Liver (tissue), 9 donors: ENCODE measurements around the gene GUCY1A1. TPM values are rescaled to one million over a fixed set of nuclear protein-coding genes. Genes with fewer than 3 reads are reported as not detected.

ENCODE experiments used
- DNase-seq: peaks from one replicate; pipeline ENCODE4 v3.0.0-alpha.2; 2017; ENCODE audit warnings: low spot score
- H3K27ac ChIP-seq, 2 donors: one replicate each; pipeline ENCODE4 v1.7.0; 2013; ENCODE audit warnings: inconsistent platforms in 2 of 2, low read length in 2 of 2, control low read depth in 1 of 2, low read depth in 1 of 2, mild to moderate bottlenecking in 1 of 2
- H3K27me3 ChIP-seq, 4 donors: one replicate each; pipeline versions ENCODE4 v1.6.1 to v1.7.0; 2013; ENCODE audit warnings: low read length in 3 of 4, inconsistent platforms in 1 of 4, mild to moderate bottlenecking in 1 of 4, moderate library complexity in 1 of 4; ENCODE audit not compliant: control insufficient read depth in 4 of 4, insufficient read depth in 4 of 4
- H3K36me3 ChIP-seq, 4 donors: one replicate each; pipeline versions ENCODE4 v1.6.1 to v1.7.0; 2013; ENCODE audit warnings: low read length in 3 of 4, mild to moderate bottlenecking in 3 of 4, low read depth in 1 of 4, moderate library complexity in 1 of 4; ENCODE audit not compliant: control insufficient read depth in 4 of 4, insufficient read depth in 3 of 4
- H3K4me1 ChIP-seq, 4 donors: one replicate each; pipeline versions ENCODE4 v1.6.1 to v1.7.0; 2013; ENCODE audit warnings: low read length in 3 of 4, mild to moderate bottlenecking in 3 of 4, moderate library complexity in 1 of 4; ENCODE audit not compliant: control insufficient read depth in 4 of 4, insufficient read depth in 4 of 4
- H3K4me3 ChIP-seq, 3 donors: one replicate each; pipeline versions ENCODE4 v1.6.1 to v1.7.0; 2013; ENCODE audit warnings: low read length in 3 of 3, control low read depth in 1 of 3, low read depth in 1 of 3, mild to moderate bottlenecking in 1 of 3
- H3K9ac ChIP-seq, 2 donors: one replicate each; pipeline ENCODE4 v1.7.0; 2013; ENCODE audit warnings: low read length in 2 of 2, mild to moderate bottlenecking in 2 of 2, moderate library complexity in 2 of 2, control low read depth in 1 of 2, low read depth in 1 of 2
- H3K9me3 ChIP-seq, 4 donors: one replicate each; pipeline versions ENCODE4 v1.6.1 to v1.7.0; 2013; ENCODE audit warnings: low read length in 3 of 4; ENCODE audit not compliant: control insufficient read depth in 4 of 4
- ATF3 ChIP-seq: IDR thresholded peaks from 2 replicates; pipeline ENCODE4 v1.6.1; 2016; ENCODE audit warnings: antibody characterized with exemption
- EGR1 ChIP-seq, 2 donors: IDR thresholded peaks; 2 replicates each; pipeline ENCODE4 v1.6.1; 2016 to 2018; ENCODE audit warnings: antibody characterized with exemption in 2 of 2, low read depth in 2 of 2
- FOXA1 ChIP-seq: IDR thresholded peaks from 2 replicates; pipeline ENCODE4 v1.6.1; 2016; ENCODE audit warnings: antibody characterized with exemption
- FOXA2 ChIP-seq: IDR thresholded peaks from 2 replicates; pipeline ENCODE4 v1.6.1; 2016; ENCODE audit warnings: antibody characterized with exemption
- GABPA ChIP-seq, 2 donors: IDR thresholded peaks in 1 of 2; conservative IDR thresholded peaks in 1 of 2; 2 replicates each; pipeline ENCODE4 v1.6.1; 2016; ENCODE audit warnings: antibody characterized with exemption in 2 of 2, mild to moderate bottlenecking in 1 of 2, moderate library complexity in 1 of 2
- HNF4G ChIP-seq: IDR thresholded peaks from 2 replicates; pipeline ENCODE4 v1.6.1; 2016; ENCODE audit warnings: antibody characterized with exemption
- JUND ChIP-seq, 2 donors: IDR thresholded peaks; 2 replicates each; pipeline ENCODE4 v1.6.1; 2016; ENCODE audit warnings: antibody characterized with exemption in 2 of 2
- MAX ChIP-seq: IDR thresholded peaks from 2 replicates; pipeline ENCODE4 v1.6.1; 2016; ENCODE audit warnings: antibody characterized with exemption
- RAD21 ChIP-seq, 2 donors: IDR thresholded peaks; 2 replicates each; pipeline ENCODE4 v1.6.1; 2016; ENCODE audit warnings: antibody characterized with exemption in 2 of 2, mild to moderate bottlenecking in 2 of 2
- REST ChIP-seq: IDR thresholded peaks from 2 replicates; pipeline ENCODE4 v1.6.1; 2016; ENCODE audit warnings: antibody characterized with exemption, mild to moderate bottlenecking
- SP1 ChIP-seq: IDR thresholded peaks from 2 replicates; pipeline ENCODE4 v1.6.1; 2018; ENCODE audit warnings: antibody characterized with exemption, mild to moderate bottlenecking
- TAF1 ChIP-seq: conservative IDR thresholded peaks from 2 replicates; pipeline ENCODE4 v1.6.1; 2016; ENCODE audit warnings: antibody characterized with exemption, mild to moderate bottlenecking
- YY1 ChIP-seq: IDR thresholded peaks from 2 replicates; pipeline ENCODE4 v1.6.1; 2016; ENCODE audit warnings: antibody characterized with exemption, mild to moderate bottlenecking
- ZBTB33 ChIP-seq: IDR thresholded peaks from 2 replicates; pipeline ENCODE4 v1.6.1; 2016; ENCODE audit warnings: antibody characterized with exemption
- WGBS: extraction: QIAGEN DNeasy Blood & Tissue Kit; methylation state at CpG from one replicate; pipeline ENCODE4 v1.1.7; 2013; 5-methylcytosine and 5-hydroxymethylcytosine counted together
- polyA plus RNA-seq, 2 donors: library from polyadenylated mRNA; stranded (reverse) in 1 of 2; unstranded in 1 of 2; fragments of 200-250 nt in 1 of 2; fragments of >200 nt in 1 of 2; fragmentation: Nextera tagmentation in 1 of 2; extraction: Ambion mirVana in 1 of 2; gene quantifications; one replicate each; pipeline versions ENCODE4 v1.2.1 to v1.2.3, GENCODE V29; 2013 to 2015
- total RNA-seq, 2 donors: library from RNA; depleted of rRNA; stranded (reverse); fragments of >200 nt; gene quantifications; one replicate each; pipeline ENCODE4 v1.2.3, GENCODE V29; 2014
- donor health status: healthy.
- donor health status: healthy.
- donor health status: healthy.
- donor health status: healthy.
- donor health status: healthy.

GUCY1A1 gene
- total and polyA plus RNA-seq, 4 donors: 2.8 to 13.5 (median 7.6) TPM

- H3K4me3 ChIP-seq: no peak overlapping the region
- no peak for DNase-seq
- no peaks in the 10 kb centered on the region for H3K36me3 ChIP-seq
- no peaks in the 10 kb centered on the region for H3K9me3 ChIP-seq
- no peaks in the 10 kb centered on the region for H3K4me1 ChIP-seq
- no peak overlapping the region for H3K9ac ChIP-seq
- 82% methylated on average over 3 of the region's 3 CpGs for WGBS
- no peak overlapping the region for H3K27ac ChIP-seq
- H3K27me3 ChIP-seq: no peaks in the 10 kb centered on the region
- TF ChIP-seq REST (no peak), RAD21 (IDR thresholded peaks at IDR 0.05) (no peak), GABPA (IDR thresholded peaks at IDR 0.05 in 1 of 2, conservative IDR thresholded peaks at IDR 0.05 in 1 of 2) (no peak), ZBTB33 (no peak), MAX (no peak), ATF3 (no peak), YY1 (no peak), SP1 (no peak), EGR1 (IDR thresholded peaks at IDR 0.05; ENCODE audit: low read depth in 2 of 2) (no peak), FOXA1 (no peak), JUND (IDR thresholded peaks at IDR 0.05) (no peak)
These were observed 37.3 kb upstream of the GUCY1A1 start for GRCh38 chr4:155629183-155629825.

- H3K9ac ChIP-seq: no peak overlapping the region
- H3K9me3 ChIP-seq: no peaks in the 10 kb centered on the region
- WGBS: 83% methylated on average over 1 of the region's 1 CpG
- TF ChIP-seq GABPA (IDR thresholded peaks at IDR 0.05 in 1 of 2, conservative IDR thresholded peaks at IDR 0.05 in 1 of 2): no peak
- H3K36me3 ChIP-seq: no peaks in the 10 kb centered on the region
- no peaks in the 10 kb centered on the region for H3K4me1 ChIP-seq
- H3K27ac ChIP-seq: no peak overlapping the region
- DNase-seq: no peak
- H3K27me3 ChIP-seq: no peaks in the 10 kb centered on the region
- H3K4me3 ChIP-seq: no peak overlapping the region
These were observed 36.7 kb upstream of the GUCY1A1 start for GRCh38 chr4:155629956-155630355.

- 89% methylated on average over 4 of the region's 4 CpGs for WGBS
- DNase-seq: no peak
- Histone ChIP-seq H3K27me3 (no peaks in the 10 kb centered on the region), H3K36me3 (no peaks in the 10 kb centered on the region), H3K4me3 (no peak overlapping the region), H3K9ac (no peak overlapping the region), H3K4me1 (no peaks in the 10 kb centered on the region), H3K9me3 (no peaks in the 10 kb centered on the region), H3K27ac (no peak overlapping the region)
- TF ChIP-seq SP1: no peak
- no peak for TF ChIP-seq YY1
- TF ChIP-seq ZBTB33: no peak
- TF ChIP-seq FOXA2: no peak
- TF ChIP-seq HNF4G: no peak
- TF ChIP-seq JUND (IDR thresholded peaks at IDR 0.05): no peak
- TF ChIP-seq ATF3: no peak
- peak in 1 of 2 donors; percentile 15 for TF ChIP-seq RAD21 (IDR thresholded peaks at IDR 0.05)
- TF ChIP-seq REST: peak; percentile 21
- no peak for TF ChIP-seq TAF1
These were observed 34.3 kb upstream of the GUCY1A1 start for GRCh38 chr4:155632310-155632840.
